CD4-positive, alpha-beta T cell (primary cell): ENCODE data around the gene SLC13A4. TPM values are rescaled to one million over a fixed set of nuclear protein-coding genes. Genes with fewer than 3 reads are reported as not detected.

Source experiments
- ATAC-seq: fragments of 200-7000 bp; cut with Tn5 transposase; one replicate; pipeline ENCODE4 v1.10.0; 2022; ENCODE audit warnings: mild to moderate bottlenecking; ENCODE audit not compliant: poor library complexity
- CTCF ChIA-PET: fragments of 350-600 bp; sonication (Branson Sonifier 250); formaldehyde crosslinking; loops from one replicate; lab custom pipeline; 2021; ENCODE audit warnings: antibody characterized with exemption, inconsistent platforms; lab: Charles Lee
- POLR2A ChIA-PET: fragments of 350-600 bp; sonication (Branson Sonifier 250); formaldehyde crosslinking; loops from one replicate; lab custom pipeline; 2021; ENCODE audit warnings: antibody characterized with exemption, inconsistent platforms; lab: Charles Lee
- DNase-seq, 14 experiments: peaks; one replicate each; pipeline ENCODE4 v3.0.0-alpha.2; 2013 to 2020; ENCODE audit warnings: mixed read lengths in 2 of 14
- H3K27ac ChIP-seq, 2 donors: one replicate each; pipeline versions ENCODE4 v1.5.1 to v1.7.0; 2013; ENCODE audit warnings: low read length in 2 of 2, low read depth in 1 of 2, mild to moderate bottlenecking in 1 of 2
- H3K27me3 ChIP-seq, 2 experiments: 1 replicate in 1 of 2; 2 replicates in 1 of 2; pipeline versions ENCODE4 v1.6.1 to v1.7.0; 2013; ENCODE audit warnings: low read length in 2 of 2, control low read depth in 1 of 2, mild to moderate bottlenecking in 1 of 2, moderate library complexity in 1 of 2; ENCODE audit not compliant: insufficient read depth in 2 of 2, control insufficient read depth in 1 of 2
- H3K36me3 ChIP-seq: one replicate; pipeline ENCODE4 v1.6.1; 2013; ENCODE audit warnings: low read length, control low read depth; ENCODE audit not compliant: insufficient read depth
- H3K4me1 ChIP-seq: one replicate; pipeline ENCODE4 v1.6.1; 2013; ENCODE audit warnings: low read length, control low read depth; ENCODE audit not compliant: insufficient read depth
- H3K4me3 ChIP-seq: one replicate; pipeline ENCODE4 v1.5.1; 2013; ENCODE audit warnings: mild to moderate bottlenecking, low read length, moderate library complexity
- H3K9me3 ChIP-seq, 2 experiments: 1 replicate in 1 of 2; 2 replicates in 1 of 2; pipeline versions ENCODE4 v1.6.1 to v1.7.0; 2013; ENCODE audit warnings: low read length in 2 of 2, mild to moderate bottlenecking in 2 of 2, control low read depth in 1 of 2, moderate library complexity in 1 of 2; ENCODE audit not compliant: control insufficient read depth in 1 of 2, insufficient read depth in 1 of 2
- H3K27ac Mint-ChIP-seq: one replicate; pipeline ENCODE4 v1.8.0; 2020; ENCODE audit warnings: mixed read lengths
- H3K27me3 Mint-ChIP-seq: one replicate; pipeline ENCODE4 v1.8.0; 2021; ENCODE audit warnings: mixed read lengths
- H3K36me3 Mint-ChIP-seq: one replicate; pipeline ENCODE4 v1.8.0; 2021; ENCODE audit warnings: low read depth, mixed read lengths
- H3K4me1 Mint-ChIP-seq: one replicate; pipeline ENCODE4 v1.8.0; 2021; ENCODE audit warnings: low read depth, mixed read lengths
- H3K4me3 Mint-ChIP-seq: one replicate; pipeline ENCODE4 v1.8.0; 2020; ENCODE audit warnings: mild to moderate bottlenecking, mixed read lengths
- H3K9me3 Mint-ChIP-seq: one replicate; pipeline ENCODE4 v1.8.0; 2020; ENCODE audit warnings: mixed read lengths
- CTCF ChIP-seq: fragments of 200-600 bp; IDR thresholded peaks from one replicate; pipeline ENCODE4 v1.8.0; 2022; ENCODE audit warnings: antibody characterized with exemption, mild to moderate bottlenecking
- intact Hi-C, 2 experiments: fragments of 100-400 bp; cut with DNase I in 1 of 2; cut with micrococcal nuclease in 1 of 2; formaldehyde crosslinking; loops; one replicate each; pipeline versions ENCODE4 v1.15.1 to v1.9.0; 2023 to 2025; cut with DNase I, micrococcal nuclease
- total RNA-seq, 174 experiments: library from RNA in 2 of 174; stranded (reverse) in 2 of 174; gene quantifications; one replicate each; pipeline ENCODE4 v1.2.3 and lab custom pipeline; 2021 to 2026

Gene SLC13A4
- total RNA-seq, 2 experiments from 2014 or later, result not detected

- Histone ChIP-seq H3K4me1 (no peaks in the 10 kb centered on the region), H3K9me3 (no peaks in the 10 kb centered on the region), H3K27me3 (no peaks in the 10 kb centered on the region), H3K27ac (no peak overlapping the region), H3K36me3 (no peaks in the 10 kb centered on the region), H3K4me3 (no peak overlapping the region)
- POLR2A ChIA-PET, result no interaction called here
- no peak for DNase-seq
- no peak for TF ChIP-seq CTCF
- no peaks in the 10 kb centered on the region for H3K9me3 Mint-ChIP-seq
- no peak for ATAC-seq
- H3K27me3 Mint-ChIP-seq, result peaks cover 12% of the 10 kb centered on the region
- no peaks in the 10 kb centered on the region for H3K4me1 Mint-ChIP-seq
- intact Hi-C loops, result no loop called here
- no peaks in the 10 kb centered on the region for H3K36me3 Mint-ChIP-seq
- no peak overlapping the region for H3K4me3 Mint-ChIP-seq
- H3K27ac Mint-ChIP-seq, result no peak overlapping the region
- CTCF ChIA-PET, result no interaction called here
These were observed 3.1 kb upstream of the SLC13A4 start for GRCh38 chr7:135731131-135731530.

GRCh38 chr7:135729230-135729629 lies 1.2 kb upstream of the SLC13A4 start:
- Mint-ChIP-seq H3K36me3 (no peaks in the 10 kb centered on the region), H3K27me3 (peaks cover 17% of the 10 kb centered on the region), H3K4me3 (no peak overlapping the region), H3K4me1 (no peaks in the 10 kb centered on the region), H3K27ac (no peak overlapping the region), H3K9me3 (no peaks in the 10 kb centered on the region)
- no peaks in the 10 kb centered on the region for H3K4me1 ChIP-seq
- POLR2A ChIA-PET, result no interaction called here
- H3K27me3 ChIP-seq, result peaks cover 0 to 2% of the 10 kb centered on the region in 2 experiments
- no peak for TF ChIP-seq CTCF
- DNase-seq (no peak), ATAC-seq (no peak)
- intact Hi-C loops, result no loop called here
- H3K36me3 ChIP-seq, result no peaks in the 10 kb centered on the region
- no peak overlapping the region for H3K27ac ChIP-seq
- no peaks in the 10 kb centered on the region for H3K9me3 ChIP-seq
- H3K4me3 ChIP-seq, result no peak overlapping the region
- CTCF ChIA-PET, result no interaction called here

GRCh38 chr7:135726911-135727673 lies 894 bp downstream of the SLC13A4 start:
- intact Hi-C loops, result no loop called here
- no peak overlapping the region for H3K27ac ChIP-seq
- ChIA-PET CTCF (no interaction called here), POLR2A (no interaction called here)
- H3K9me3 ChIP-seq, result no peaks in the 10 kb centered on the region
- peaks cover 2 to 9% of the 10 kb centered on the region in 2 experiments for H3K27me3 ChIP-seq
- ATAC-seq, result no peak
- Mint-ChIP-seq H3K27ac (no peak overlapping the region), H3K4me1 (no peaks in the 10 kb centered on the region), H3K27me3 (peaks cover 15% of the 10 kb centered on the region), H3K4me3 (no peak overlapping the region), H3K36me3 (no peaks in the 10 kb centered on the region), H3K9me3 (no peaks in the 10 kb centered on the region)
- H3K4me1 ChIP-seq, result no peaks in the 10 kb centered on the region
- no peak overlapping the region for H3K4me3 ChIP-seq
- no peak for DNase-seq
- no peak for TF ChIP-seq CTCF
- H3K36me3 ChIP-seq, result no peaks in the 10 kb centered on the region
